ENCODE results near the gene SPOCK1.

Gene SPOCK1

DNA sequence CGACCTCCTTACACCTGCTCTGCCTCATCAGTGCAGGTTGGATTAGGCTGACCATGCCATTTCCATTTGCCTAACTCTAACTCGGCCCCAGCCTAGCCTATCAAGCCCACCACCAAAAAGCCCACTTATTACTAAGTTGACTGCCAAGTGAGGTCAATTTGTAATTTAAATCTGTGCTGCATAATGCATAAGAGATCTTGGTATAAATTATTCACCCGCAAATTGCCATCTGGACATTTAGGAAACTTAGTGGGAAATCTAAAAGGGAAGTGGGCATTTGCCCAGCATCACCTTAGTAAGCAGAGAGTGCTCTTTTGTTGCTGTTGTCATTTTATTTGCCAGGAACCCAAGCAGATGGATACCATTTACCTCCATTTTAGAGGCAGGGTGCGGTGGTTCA is 143.0 kb downstream of the SPOCK1 start:
- DNase-seq: no peak

DNA sequence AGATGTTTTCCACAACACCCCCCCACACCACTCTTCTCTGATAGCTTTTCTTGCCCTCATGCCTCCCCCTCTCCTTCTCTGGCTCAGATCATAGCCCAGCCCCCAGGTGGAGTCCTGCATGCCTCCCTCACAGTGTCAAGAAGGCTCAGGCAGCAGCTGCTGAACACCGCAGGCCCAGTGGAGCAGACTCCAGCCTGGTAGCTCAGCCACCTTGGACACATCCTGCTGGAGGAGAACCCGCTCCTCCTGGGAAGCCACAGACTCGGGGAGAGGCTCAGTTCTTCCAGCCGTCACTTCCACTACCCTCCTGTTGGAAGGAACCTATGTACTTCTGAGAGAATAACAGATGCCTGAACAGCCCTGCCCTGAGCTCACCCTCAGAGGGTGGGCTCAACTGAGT is 143.4 kb downstream of the SPOCK1 start:
- DNase-seq: no peak

DNA sequence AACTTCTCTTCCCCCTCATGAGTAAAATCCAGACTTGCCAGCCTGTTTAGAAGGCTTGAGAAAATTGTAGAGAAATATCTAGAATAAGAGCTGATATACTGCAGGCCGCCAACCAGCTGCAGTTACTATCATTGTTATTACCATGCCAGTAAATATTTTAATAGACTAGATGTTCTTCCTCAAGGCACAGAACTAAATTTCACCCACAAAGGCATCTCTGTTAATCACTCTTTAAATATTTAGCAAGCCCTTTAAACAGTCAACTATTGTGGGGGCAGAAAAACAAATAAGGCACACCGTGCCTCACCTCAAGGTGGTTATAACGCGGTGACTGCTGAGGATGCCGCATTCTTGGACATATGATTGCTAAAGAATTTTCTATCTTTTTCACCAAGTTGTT is 147.0 kb downstream of the SPOCK1 start:
- no peak for DNase-seq

DNA sequence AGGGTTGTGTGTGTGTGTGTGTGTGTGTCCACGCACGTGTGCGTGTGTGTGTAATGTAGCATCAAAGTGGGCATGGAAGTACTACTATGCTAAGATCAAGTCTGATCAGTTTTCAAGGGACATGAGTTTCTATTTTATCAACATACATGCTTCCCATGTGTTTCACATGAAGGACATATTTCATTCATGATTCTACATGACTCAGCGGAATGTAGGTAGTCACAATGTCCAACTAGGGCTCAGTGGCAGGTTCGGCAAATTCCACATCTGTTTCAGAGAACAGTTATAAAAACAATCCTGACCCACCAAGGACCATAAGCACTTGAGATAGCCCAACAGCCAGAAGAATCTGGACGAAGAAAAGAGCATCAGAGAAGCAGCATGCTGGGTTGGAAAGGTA is 148.3 kb downstream of the SPOCK1 start:
- no peak for DNase-seq

DNA sequence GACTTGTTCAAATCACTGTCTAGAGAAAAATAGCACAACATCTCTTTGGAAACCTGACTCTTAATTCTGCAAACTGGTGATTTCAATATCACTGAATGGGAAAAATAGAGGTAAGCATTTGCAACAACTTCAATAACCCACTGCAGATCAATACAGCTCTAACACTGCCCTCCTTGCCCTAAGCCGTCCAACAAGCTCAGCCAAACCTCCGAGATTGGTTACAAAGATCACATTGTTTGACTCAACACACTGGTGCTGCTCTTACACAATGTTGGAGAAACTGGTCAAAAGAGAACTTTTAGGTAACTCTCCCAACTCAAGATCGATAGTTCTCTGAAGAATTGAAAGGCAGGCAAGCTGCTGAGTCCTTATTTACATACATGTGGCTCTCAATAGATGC is 150.4 kb downstream of the SPOCK1 start:
- DNase-seq: no peak

DNA sequence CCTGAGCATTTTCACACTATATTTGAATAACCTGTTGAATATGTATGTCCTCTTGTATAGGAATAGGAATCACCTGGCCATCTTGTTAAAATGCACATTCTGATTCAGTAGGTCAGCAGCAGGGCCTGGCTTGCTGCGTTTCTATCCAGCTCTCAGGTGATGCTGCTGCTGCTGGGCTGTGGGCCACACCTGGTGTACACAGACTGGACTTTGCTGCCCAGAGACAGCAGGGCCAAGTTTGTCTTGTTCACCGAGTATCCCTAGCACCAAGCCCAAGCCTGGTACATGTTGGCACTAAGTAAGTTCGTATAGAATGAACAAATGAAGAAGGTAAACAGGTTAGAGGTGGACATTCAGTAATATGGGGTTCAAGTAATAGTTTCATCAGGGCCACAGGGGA is 151.3 kb downstream of the SPOCK1 start:
- DNase-seq: no peak

DNA sequence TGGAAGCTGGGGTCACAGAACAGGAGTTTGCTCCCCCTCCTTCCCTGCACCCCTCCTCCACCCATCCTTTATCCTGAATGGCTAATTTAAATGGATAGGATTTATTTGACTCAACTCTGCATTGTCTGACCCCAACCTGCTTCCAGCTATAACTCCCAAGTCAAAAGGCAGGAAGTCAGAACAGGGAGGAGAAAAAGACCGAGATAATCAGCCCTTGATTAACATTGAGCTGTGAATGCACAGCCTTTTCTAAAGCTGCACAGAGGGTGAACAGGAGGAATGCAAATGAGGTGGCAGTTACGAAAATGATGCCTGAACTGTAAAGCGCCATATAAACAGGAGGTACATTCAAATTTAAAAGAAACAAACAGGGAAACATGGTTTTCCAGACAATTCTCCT is 152.8 kb downstream of the SPOCK1 start:
- DNase-seq: no peak

DNA sequence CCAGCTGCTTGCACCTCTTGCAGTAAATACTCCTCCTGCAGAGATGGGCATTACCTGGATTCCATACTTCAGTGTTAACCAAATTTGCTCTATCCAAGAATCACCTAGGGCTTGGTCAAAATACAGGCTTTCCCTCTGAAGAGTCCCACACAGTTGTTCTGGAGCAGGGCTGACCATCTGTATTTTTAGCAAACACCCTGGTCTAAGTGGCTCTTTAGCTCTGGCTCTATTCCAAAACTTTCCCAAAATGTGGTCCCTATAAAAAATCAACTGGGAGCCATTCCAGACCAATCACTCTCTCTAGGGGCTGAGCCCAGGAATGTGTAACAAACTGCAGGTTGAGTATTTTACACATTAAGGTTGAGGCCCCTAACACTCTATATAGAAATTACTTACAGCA is 153.7 kb downstream of the SPOCK1 start:
- DNase-seq: no peak

DNA sequence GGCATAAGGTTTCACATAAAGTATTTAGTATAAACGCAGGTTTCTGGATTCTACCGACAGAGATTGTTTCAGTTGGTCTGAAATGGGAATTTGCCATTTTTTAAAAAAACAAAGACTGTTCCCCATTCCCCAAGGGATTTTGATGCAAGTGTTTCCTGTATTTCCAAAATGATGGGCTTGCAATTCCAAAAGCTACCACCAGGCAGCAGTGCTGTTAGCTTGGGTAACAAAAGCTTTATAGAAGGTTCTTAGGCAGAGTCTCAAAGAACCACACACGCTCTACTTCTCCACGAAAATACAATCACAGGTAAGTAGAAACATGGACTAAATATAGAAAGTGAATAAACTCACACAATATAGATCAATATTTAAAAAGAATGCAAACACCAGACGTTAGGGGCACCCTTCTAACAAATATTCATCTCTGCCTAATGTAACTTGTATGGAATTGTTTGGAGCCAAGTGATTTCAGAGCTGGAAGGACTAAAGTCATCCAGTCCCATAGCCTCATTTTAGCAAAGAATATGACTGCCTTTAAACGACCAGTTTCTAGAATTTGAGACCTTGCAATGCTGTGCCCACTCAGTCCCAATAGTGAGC is 154.3 kb downstream of the SPOCK1 start:
- DNase-seq: no peak

DNA sequence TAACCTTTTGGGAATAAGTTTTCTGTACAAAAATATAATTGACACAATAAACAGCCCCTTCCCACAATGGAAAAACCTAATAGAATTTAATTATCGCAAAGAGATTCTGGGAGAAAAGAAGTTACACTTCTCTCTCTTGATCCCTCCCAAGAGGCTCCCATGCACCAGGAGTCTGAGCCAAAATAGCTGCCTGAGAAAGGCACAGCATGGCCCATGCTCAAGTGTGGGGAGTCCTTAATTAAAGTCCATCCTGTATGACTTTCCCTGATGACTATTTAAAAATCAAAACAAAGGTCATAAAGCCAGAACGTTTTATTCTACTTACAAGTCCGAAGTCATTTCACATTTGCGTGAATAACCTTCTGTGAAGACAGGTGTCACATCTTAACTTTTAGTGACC is 155.1 kb downstream of the SPOCK1 start:
- DNase-seq: no peak

DNA sequence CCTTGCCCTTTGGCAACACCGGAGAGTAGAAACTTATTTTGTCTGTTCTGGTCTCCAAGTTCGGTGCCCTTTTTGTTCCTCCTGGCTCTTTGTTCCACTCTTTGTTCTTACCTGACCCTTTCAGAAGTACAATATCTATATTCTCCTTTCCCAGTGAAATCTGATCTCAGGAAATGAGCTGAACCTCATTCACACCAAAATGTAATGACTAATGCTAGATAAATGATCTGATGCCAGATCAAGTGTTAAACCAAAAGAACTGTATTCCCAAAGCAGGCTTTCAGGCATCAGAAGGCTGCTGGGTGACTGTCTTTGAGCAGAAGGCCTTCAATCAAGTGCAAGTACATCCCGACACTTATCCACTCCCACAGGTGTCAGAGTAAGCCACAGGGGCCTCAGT is 156.4 kb downstream of the SPOCK1 start:
- no peak for DNase-seq

DNA sequence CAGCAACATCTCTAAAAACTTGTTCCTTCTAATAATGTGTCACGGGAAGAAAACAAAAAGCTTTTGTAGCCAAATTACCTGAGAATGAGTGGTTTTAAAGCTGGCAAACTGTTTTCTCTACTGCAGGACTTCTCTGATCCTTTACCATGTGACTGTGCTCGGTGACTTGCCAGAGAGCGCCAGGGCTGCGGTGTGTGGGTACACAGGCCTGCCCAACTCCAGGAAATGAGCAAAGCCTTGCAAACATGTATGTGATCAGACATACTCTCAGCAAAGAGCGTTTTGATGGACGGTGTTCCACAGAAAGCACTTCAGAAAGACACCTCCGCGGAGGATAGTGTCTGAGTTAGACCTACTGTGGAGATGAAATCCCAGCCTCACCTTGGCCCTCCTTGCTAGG is 157.3 kb downstream of the SPOCK1 start:
- no peak for DNase-seq

DNA sequence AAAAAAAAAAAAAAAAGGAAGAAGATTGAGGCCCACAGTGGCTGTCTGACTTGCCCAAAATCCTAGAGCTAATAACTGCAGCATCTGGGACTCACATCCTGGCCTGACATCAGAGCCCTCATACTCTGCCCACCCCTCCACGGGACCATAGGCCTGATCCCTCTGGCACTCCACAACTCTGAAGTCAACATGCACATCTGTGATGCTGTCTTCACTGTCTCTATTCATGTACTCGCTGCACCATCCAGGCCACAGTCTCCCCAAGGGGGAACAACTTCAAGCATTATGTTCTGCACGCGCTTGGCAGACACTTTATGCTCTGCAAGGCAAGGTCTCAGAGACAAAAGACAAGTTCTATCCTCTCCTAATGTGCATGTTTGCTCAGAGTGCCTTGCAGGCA is 158.2 kb downstream of the SPOCK1 start:
- DNase-seq: no peak

DNA sequence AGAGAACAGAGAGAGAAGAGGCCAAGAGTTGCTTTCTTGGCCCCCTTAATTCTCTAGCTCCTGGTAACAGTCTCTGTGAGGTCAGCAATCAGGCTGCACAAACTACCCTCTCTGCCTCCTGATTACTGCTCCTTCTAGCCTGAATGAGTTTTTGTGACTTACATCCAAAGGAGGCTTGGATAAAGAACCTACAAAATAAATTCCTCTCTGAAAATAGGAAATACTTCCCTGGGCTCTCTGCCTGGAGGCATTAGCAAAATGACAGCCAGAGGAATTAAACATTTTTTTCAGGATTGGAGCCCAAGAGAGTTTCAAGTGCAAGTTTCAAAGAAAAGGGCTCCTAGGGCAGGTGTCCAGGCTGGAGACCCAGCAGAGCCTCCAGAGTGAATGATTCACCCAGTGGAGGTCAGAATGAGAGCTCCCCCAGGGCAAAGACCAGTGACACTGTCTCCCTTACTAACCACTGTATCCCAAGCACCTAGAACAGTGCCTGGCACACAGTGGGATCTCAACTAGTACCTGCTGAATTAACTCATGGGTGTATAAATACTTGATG is 162.5 kb downstream of the SPOCK1 start:
- DNase-seq: no peak

DNA sequence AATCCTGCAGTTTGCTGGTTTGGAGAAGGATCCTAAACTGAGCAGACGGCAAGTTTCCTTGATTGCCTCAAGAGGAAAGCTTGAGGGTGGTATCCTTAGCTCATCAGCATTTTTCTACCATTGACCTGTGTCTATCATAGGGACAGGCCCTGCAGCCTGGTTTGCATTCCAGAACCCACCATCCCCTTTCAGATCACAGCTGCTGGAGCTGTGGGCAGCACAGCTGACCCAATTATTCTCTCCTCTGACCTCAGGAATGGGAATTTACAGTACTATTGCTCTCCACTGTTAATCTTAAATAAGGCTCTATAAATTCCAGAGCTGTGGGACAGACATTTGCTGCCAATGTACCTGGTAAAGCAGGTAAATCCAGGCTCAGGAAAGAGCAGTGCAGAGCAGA is 163.0 kb downstream of the SPOCK1 start:
- DNase-seq: no peak

DNA sequence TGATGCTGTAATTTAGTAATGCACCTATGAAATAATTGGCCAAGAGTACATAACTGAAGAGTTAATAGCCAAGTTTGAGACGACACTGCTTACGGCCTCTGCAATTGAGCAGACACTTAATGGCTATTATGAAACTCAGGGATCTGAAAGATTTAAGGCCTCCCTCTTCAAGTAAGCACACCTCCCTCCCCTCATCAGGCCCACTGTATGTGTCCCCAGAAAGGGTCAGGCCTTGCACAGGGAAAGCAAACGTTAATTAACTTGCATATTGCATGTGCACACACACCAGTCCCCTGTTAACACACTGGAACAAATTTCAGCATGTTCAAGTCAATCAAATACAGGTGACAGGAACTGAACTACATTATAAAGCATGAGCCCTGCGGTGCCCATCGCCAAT is 163.6 kb downstream of the SPOCK1 start:
- DNase-seq: no peak

DNA sequence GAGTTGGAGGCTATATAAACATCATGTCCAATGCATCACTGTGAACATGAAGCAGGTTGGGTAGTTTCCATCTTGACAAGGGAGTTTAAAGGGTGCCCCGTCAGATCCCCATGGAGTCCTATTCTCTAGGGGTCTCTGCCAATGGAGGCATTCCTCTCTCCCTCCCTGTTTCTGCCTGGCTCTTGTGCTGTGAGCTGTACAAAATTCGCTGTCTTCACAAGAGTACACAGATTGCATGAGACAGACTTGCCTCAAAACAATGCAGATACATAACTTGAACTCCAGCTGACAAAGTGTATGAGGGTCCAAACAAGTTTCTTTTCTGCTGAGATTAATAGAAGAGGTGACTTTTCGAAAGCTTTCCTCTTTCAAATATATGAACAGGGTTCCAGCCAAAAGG is 165.2 kb downstream of the SPOCK1 start:
- no peak for DNase-seq

DNA sequence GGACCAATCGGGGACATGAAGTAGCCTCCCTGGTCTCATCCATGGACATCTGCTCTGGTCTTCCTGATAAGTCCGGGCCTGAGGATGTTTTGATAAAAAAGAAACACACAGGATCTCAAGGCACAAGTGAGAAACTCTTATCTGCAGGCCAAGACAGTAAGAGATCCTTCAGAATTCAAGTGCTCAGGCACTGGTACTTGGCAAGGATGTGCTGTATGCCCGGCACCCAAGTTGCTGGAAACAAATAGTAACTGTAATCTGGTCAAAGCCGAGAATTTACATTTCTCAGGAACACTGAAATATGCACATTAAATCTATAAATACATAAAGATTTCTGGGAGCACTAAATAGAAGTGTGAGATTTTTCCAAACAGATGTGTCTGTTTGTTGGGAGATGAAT is 165.7 kb downstream of the SPOCK1 start:
- DNase-seq: no peak

DNA sequence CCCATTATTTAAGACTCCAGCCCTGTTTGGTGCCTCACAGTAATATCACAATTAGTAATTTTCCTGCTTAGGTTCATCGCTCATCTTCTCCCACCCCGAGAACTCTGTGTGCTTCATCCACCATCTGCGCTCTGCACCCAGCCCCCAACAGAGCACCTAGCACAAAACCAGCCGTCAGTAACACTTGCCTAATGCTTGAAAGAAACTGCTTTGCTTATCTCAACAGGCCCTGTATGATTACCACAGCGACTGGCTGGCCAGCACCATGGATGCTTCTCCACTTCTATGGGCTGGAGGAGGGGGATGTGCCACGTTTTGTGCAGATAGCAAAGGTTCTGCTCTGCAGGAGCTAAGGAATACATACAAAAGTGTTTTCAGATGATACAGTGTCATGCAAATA is 166.8 kb downstream of the SPOCK1 start:
- no peak for DNase-seq

DNA sequence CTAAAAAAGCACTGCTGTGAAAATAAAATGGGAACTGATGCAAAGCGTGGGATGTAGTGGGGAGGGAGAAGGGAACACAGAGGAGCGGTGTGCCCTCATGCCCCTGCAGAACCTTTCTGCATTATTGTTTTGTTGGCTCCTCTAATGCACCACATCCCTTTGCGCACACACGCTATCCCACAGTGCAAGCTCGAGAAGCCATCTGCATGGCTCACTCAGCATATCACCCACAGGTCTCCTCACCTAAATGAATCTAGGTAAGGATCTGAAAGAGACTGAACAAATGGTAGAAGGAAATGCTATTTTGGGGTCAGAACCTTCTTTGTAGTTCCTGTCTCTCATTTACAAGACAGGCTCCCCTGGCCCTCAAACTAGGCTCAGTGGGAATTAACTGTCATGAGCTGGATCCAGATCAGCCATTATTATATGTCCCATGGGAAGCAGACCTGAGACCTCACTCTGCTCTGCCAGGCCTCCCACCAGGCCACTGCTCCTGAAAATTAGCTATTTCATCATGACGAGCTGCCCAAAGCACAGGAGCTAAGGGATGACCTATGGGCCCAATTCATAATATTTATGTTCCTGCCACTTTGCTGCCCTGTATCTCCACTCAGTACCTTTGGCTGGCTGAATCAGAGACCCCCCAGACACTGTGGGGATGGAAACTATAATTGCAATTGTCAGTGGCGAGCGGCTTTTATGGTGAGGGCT is 169.4 kb downstream of the SPOCK1 start:
- DNase-seq: no peak

DNA sequence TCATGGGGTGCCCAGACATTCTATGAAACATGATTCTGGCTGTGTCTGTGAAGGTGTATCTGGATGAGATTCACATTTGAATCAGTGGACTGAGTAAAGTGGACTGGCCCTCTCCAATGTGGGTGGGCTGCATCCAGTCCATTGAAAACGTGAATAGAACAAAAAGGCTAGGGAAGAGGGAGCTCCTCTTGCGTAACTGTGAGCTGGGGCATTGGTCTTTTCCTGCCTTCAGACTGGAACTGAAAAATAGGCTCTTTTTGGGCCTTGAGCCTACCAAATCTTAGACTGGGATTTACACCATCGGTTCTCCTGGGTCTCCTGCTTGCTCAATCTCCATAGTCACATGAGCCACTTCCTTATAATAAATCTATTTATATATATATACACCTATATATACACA is 170.1 kb downstream of the SPOCK1 start:
- no peak for DNase-seq

DNA sequence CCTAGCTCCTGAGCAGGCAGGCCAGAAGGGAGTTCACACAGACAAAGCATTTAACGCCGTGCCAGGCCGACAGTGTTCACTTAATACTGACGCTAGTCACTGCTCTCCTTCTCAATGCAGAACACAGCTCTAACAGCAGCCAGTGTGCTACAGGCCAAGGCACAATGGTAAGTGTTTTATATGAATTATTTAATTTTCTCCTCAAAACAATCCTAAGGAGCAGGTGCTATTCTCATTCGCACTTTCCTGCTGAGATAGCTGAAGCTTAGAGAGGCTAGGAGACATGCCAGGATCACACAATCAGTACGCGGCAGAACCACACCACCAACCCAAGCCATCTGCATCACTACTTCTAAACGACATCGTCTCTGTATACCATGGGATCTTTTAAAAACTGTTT is 170.7 kb downstream of the SPOCK1 start:
- DNase-seq: no peak

DNA sequence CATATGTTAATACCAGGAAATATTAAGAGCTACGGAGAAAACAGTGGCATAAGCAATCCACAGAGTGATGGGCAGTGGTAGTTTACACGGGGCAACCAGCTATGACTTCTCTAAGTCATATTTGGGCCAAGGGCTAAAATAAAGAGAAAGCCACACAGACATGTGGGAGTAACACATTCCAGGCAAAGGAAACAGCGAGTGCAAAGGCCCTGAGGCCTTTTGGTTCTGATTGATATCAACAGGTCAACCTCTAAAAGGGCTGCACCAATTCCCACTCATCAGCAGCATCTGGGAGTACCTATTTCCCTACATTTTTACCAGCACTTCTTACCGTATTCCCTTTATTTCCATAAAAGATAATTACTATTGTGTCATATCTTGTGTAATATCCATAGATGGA is 173.4 kb downstream of the SPOCK1 start:
- DNase-seq: no peak

DNA sequence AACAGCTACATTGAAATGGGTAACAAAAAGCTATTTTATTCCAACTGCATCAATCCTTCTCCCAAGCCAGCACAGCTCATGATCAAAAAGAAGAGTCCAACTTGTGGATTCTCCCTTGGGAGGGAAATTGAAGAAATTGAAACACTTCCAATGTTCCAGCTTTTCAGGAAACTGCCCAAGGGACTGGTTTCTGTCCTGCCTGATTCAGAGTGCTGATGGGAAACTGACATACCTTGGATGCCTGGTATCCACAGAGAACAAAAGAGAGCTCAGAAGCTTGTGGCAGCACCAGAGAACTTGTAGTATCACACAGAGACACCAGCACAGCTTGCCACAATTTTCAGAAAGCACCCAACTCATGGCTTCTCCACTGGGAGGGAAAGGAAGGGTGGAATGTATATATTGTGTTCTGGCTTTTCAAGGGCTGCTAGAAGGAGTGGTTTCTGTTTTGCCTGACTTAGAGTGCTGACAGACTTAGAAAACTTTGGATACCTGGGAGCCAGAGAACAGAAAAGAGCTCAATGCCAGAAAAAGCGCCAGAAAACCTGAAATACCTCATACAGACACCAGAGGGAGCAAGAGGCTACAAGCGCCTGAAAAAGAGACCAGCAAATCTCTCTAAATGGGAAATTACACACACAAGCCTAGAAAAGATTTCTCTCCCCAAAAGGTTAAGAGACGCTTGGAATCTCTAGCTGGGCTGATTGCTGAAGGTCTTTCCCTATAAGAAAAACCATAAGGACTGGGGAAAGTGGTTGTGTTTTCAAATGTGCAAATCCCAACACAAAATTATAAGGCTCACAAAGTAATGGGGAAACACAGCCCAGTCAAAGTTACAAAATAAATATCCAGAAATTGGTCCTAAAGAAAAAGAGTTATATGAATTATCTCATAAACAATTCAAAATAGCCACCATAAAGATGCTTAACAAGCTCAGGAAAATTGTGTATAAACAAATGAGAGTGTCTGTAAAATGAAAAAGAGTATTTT is 178.8 kb downstream of the SPOCK1 start:
- no peak for DNase-seq
